ENCODE data around the gene MGA.

DNA sequence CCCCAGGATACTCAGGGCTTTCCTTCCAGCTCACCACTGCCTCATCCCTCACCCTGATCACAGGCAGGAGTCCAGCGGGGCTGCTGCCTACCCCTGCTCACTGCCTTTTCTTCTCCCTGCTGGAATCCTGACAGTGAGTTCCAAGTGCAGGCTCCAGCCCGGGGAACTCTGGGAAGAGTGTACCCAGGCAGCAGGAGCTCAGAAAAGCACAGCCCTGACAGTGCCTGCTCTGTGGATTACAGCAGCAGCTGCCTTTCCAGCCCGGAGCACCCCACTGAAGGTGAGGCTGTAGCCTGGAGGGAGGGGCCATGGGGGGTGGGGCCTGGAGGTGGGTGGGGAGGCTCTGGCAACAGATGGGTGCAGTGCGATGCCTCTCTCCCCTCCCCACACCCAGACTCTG, 161.6 kb downstream of the MGA start:
- TF ChIP-seq, protein P1, sequence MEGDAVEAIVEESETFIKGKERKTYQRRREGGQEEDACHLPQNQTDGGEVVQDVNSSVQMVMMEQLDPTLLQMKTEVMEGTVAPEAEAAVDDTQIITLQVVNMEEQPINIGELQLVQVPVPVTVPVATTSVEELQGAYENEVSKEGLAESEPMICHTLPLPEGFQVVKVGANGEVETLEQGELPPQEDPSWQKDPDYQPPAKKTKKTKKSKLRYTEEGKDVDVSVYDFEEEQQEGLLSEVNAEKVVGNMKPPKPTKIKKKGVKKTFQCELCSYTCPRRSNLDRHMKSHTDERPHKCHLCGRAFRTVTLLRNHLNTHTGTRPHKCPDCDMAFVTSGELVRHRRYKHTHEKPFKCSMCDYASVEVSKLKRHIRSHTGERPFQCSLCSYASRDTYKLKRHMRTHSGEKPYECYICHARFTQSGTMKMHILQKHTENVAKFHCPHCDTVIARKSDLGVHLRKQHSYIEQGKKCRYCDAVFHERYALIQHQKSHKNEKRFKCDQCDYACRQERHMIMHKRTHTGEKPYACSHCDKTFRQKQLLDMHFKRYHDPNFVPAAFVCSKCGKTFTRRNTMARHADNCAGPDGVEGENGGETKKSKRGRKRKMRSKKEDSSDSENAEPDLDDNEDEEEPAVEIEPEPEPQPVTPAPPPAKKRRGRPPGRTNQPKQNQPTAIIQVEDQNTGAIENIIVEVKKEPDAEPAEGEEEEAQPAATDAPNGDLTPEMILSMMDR (IDR thresholded peaks at IDR 0.05; ENCODE audit: insufficient read depth, low read depth, low read length): no peak
- no peak for TF ChIP-seq EZH2 (IDR thresholded peaks at IDR 0.05; ENCODE audit: insufficient read depth, low read length)

Measured in astrocyte (in vitro differentiated cells and primary cell).